ENCODE data around the gene CCDC154. TPM values are rescaled to one million over a fixed set of nuclear protein-coding genes. Genes with fewer than 3 reads are reported as not detected.
A peak's percentile ranks its signal among the peaks of the same experiment; 100 is the strongest.
"Not testable (repeated sequence)": the region's sequence is repeated elsewhere in the genome, so short reads cannot be mapped to it uniquely, and the experiment has no call there.

Gene CCDC154, protein sequence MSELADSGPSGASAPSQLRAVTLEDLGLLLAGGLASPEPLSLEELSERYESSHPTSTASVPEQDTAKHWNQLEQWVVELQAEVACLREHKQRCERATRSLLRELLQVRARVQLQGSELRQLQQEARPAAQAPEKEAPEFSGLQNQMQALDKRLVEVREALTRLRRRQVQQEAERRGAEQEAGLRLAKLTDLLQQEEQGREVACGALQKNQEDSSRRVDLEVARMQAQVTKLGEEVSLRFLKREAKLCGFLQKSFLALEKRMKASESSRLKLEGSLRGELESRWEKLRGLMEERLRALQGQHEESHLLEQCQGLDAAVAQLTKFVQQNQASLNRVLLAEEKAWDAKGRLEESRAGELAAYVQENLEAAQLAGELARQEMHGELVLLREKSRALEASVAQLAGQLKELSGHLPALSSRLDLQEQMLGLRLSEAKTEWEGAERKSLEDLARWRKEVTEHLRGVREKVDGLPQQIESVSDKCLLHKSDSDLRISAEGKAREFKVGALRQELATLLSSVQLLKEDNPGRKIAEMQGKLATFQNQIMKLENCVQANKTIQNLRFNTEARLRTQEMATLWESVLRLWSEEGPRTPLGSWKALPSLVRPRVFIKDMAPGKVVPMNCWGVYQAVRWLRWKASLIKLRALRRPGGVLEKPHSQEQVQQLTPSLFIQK
- 0.03 and 0.26 TPM in 2 replicates for total RNA-seq (2014; rRNA removed; shearing (Covaris generic))
- not detected in 2 replicates for polyA plus RNA-seq (2015; cell fraction: cytosol; rRNA removed)
- polyA plus RNA-seq (2015; cell fraction: nucleus; rRNA removed), result 0.11 and 0.13 TPM in 2 replicates

DNA sequence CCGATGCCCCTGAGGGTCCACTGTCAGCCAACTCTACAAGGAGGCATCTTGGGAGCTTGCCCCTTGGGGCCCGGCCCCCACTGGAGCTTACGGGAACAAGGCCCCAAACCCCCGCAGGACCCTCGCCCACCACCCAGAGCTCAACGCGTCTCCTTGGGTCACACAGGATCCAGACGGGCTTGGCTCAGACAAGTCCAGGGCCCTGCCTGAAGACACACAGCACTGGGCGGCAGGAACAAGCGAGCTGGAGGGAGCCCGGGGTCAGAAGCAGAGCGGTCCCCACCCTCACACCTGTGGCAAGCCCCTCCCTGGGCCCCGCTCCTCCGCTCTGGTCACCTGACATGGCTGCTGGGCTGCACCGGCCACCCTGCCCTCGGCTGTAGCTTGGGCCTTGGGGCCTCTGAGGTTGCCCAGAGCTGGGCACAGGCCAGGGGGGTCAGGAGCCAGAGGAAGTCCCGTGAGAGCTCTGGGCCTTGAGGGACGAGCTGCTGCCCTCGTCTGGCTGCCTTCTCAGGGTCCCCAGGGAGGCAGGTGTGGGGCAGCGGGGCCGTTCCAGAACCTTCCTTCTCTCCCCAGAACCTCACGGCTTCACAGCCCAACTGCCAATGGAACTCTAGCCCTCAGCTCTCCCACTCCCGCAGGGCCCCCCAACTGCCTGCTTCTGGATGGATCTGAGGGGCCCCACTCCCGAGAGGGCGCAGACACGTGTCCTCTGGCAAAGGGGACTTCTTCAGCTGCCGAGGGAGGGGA lies at the start of gene CCDC154:
CCDC154 (minus strand) TSS at position 577 of the 750 bp plus-strand sequence; CDS start at position 343, 234 bp downstream.
- no peak for DNase-seq (ENCODE audit: low read depth)

GRCh38 chr16:1493746-1494094 lies 49.4 kb upstream of the CCDC154 start:
- DNase-seq (ENCODE audit: low read depth), result no peak

DNA sequence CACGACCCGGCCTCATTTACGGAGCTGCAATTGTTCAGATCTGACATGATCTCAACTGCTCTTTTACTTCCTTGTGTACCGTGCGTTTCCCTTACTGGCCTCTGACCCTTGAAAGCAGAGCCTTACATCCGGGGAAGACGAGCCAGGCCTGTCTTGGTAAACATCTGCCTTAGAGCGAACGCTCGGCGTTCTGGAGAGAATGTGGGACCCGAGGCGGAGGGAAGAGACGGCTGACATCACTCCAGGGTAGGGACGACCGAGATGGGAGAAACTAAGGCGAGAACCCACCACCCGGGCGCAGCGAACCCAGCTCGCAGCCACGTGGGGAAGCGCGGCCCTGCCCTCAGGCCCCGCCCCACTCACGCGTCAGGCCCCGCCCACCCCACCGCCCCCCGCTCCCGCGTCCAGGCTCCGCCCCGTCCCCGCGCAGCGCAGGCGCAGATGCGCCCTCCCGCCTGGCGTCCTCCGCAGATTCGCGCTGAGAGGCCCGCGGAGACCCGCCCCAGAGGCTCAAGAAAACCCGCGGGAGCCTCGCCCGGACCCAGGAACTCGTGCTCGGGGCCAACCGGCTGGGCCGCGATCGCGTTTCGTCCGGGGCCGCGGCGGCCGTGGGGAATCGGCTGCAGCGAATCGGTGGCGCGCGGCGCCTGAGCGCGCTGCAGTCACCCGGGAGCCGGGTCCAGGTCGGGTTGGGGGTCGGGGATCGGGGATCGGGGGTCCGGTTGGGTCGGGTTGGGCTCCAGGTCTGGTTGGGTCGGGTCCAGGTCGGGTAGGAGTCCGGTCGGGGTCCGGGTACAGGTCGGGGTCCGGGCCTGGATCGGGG lies 48.8 kb upstream of the CCDC154 start, which contains the start of gene TELO2:
TELO2 (plus strand) TSS at position 438 of the 823 bp plus-strand sequence. CDS start 922 bp downstream, outside the sequence.
- DNase-seq (ENCODE audit: low read depth), result peak; percentile 55

- DNase-seq (ENCODE audit: low read depth), result no peak
Observed at GRCh38 chr16:1492082-1492922, 47.9 kb upstream of the CCDC154 start.

GRCh38 chr16:1491327-1491726 lies 47.0 kb upstream of the CCDC154 start:
- no peak for DNase-seq (ENCODE audit: low read depth)

- no peak for DNase-seq (ENCODE audit: low read depth)
Observed at GRCh38 chr16:1489077-1489476, 44.7 kb upstream of the CCDC154 start.

DNA sequence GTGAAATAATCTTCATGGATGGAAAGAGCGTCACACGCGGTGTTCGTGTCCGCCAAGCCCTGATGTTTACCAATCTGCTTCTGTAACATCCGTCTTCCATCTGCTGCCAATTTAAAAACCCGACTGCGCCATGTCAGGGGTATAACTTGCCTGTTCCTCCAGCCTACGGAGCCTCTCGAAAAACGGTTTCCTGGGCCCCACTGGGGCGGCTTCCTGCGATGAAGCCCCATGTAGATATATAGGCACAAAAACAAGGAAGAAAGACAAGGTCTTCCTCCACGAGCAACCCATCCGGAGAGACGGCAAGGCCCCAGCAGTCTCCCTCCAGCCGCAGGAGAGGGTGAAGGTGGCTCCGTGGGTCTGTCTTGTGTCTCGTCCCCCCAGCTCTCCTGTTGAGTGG lies 44.3 kb upstream of the CCDC154 start, which contains the start of gene PTX4:
PTX4 (minus strand) TSS at position 326 of the 400 bp plus-strand sequence; CDS start at position 291, 35 bp downstream.
- DNase-seq (ENCODE audit: low read depth), result no peak

GRCh38 chr16:1488054-1488601 lies 43.8 kb upstream of the CCDC154 start:
- no peak for DNase-seq (ENCODE audit: low read depth)

DNA sequence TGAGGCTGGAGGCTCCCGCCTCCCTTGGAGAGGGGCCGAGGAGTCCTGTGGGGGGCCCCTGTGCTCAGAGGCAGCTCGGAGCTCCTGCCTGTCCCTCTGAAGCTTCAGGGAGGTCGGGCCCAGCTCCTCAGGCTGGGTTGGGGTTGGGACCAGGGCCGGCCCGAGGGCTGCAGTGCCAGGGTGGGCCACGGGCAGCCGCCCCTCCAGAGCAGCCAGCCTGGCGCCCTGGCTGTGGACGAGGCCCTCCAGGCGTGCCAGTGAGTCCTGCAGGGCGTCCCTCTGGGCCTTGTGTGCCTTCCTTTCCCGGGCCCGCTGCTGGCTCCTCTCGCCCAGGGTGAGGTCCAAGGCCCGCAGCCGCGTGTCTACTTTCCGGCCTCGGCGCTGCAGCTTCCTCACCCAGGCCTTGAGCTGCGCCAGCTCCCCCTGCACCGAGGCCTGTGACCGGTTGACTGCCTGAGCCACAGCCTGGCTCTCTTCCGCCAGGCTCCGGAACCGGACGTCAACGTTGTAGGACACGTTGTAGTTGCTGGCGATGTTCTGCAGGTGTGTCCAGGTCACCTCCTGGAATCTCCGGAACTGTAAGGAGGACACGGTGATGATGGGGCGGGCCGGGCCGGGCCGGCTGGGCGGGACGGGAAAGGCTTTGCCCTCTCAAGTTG lies 43.2 kb upstream of the CCDC154 start:
- no peak for DNase-seq (ENCODE audit: low read depth)

- DNase-seq (ENCODE audit: low read depth), result no peak
Observed at GRCh38 chr16:1486551-1487390, 42.4 kb upstream of the CCDC154 start.

- no peak for DNase-seq (ENCODE audit: low read depth)
Observed at GRCh38 chr16:1485847-1486496, 41.6 kb upstream of the CCDC154 start.

- peak; percentile 84 for DNase-seq (ENCODE audit: low read depth)
Observed at GRCh38 chr16:1481906-1482835, 37.8 kb upstream of the CCDC154 start.

- DNase-seq (ENCODE audit: low read depth), result not testable (repeated sequence)
Observed at GRCh38 chr16:1478937-1479336, 34.6 kb upstream of the CCDC154 start.

- DNase-seq (ENCODE audit: low read depth), result no peak
Observed at GRCh38 chr16:1477033-1477432, 32.7 kb upstream of the CCDC154 start.

DNA sequence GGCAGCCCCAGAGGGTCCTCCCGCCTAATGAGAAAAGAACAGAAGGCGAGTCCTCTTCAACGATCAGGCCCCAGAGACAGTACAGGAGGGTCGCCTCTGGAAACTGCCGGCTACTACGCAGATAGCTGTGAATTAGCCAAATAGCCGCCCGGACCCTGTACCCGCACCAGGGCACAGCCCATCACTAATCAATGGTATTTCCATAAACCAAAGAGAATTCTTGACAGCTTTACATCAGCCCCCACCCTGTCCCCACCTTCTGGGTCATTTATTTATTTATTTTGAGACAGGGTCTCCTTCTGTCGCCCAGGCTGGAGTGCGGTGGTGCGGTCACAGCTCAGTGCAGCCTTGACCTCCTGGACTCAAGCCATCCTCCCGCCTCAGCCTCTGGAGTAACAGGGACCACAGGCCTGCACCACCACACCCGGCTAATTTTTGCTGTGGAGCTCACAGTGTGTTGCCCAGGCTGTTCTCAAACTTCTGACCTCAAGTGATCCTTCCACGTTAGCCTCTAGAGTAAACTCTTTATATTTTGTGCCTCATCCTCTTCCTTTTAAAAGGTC lies 31.3 kb upstream of the CCDC154 start:
- no peak for DNase-seq (ENCODE audit: low read depth)
